Progenitor cell of endocrine pancreas (in vitro differentiated cells): ENCODE data around the gene PLA2G2F. TPM values are rescaled to one million over a fixed set of nuclear protein-coding genes. Genes with fewer than 3 reads are reported as not detected.

ENCODE experiments used
- DNase-seq: peaks from one replicate; pipeline ENCODE4 v3.0.0; 2021; ENCODE audit warnings: low spot score; ENCODE audit not compliant: unreplicated experiment
- H3K27ac Mint-ChIP-seq: 2 replicates; pipeline ENCODE4 v1.8.0; 2021; ENCODE audit warnings: mild to moderate bottlenecking, moderate library complexity, mixed read lengths
- H3K27me3 Mint-ChIP-seq: 2 replicates; pipeline ENCODE4 v1.8.0; 2021; ENCODE audit warnings: mixed read lengths
- H3K36me3 Mint-ChIP-seq: 2 replicates; pipeline ENCODE4 v1.8.0; 2022; ENCODE audit warnings: mixed read lengths; ENCODE audit not compliant: insufficient read depth
- H3K4me1 Mint-ChIP-seq: 2 replicates; pipeline ENCODE4 v1.8.0; 2021; ENCODE audit warnings: low read depth, mixed read lengths
- H3K4me3 Mint-ChIP-seq: 2 replicates; pipeline ENCODE4 v1.8.0; 2021; ENCODE audit warnings: low read depth, mild to moderate bottlenecking, moderate library complexity, mixed read lengths
- H3K9me3 Mint-ChIP-seq: 2 replicates; pipeline ENCODE4 v1.8.0; 2021; ENCODE audit warnings: low read depth, mixed read lengths
- CTCF ChIP-seq: fragments of 200-600 bp; sonication (generic); IDR thresholded peaks from one replicate; pipeline ENCODE4 v1.5.0; 2021; ENCODE audit warnings: antibody characterized with exemption, mild to moderate bottlenecking; ENCODE audit not compliant: unreplicated experiment
- total RNA-seq: library from RNA; stranded (reverse); gene quantifications from 2 replicates; pipeline ENCODE4 v1.2.1, GENCODE V29; 2021

PLA2G2F gene
- total RNA-seq, 1 donor from 2014 or later, result not detected

DNA sequence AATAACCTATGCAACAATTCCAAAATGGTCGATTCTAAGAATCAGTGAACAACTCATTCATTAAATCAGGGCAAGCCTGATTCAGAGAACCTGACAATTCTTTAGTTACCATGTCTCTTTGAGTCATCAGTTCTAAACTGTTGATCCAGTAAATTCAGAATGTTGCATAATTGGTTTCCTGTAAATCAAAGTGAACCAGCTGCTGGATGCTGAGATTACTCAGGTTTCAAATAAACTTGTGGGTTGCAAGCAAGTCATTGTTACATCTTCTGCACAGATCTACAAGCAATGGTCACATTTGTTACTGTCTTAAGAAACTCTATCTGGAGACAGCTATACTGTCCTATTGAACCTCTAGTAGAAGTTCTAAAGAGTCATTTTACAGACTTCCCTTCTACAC is 36.2 kb upstream of the PLA2G2F start:
- H3K4me3 Mint-ChIP-seq, result no peak overlapping the region
- H3K4me1 Mint-ChIP-seq, result no peaks in the 10 kb centered on the region
- no peaks in the 10 kb centered on the region for H3K36me3 Mint-ChIP-seq
- no peak for DNase-seq
- H3K27me3 Mint-ChIP-seq, result peaks cover 33% of the 10 kb centered on the region
- TF ChIP-seq CTCF, result no peak
- H3K27ac Mint-ChIP-seq, result no peak overlapping the region
- H3K9me3 Mint-ChIP-seq, result no peaks in the 10 kb centered on the region

DNA sequence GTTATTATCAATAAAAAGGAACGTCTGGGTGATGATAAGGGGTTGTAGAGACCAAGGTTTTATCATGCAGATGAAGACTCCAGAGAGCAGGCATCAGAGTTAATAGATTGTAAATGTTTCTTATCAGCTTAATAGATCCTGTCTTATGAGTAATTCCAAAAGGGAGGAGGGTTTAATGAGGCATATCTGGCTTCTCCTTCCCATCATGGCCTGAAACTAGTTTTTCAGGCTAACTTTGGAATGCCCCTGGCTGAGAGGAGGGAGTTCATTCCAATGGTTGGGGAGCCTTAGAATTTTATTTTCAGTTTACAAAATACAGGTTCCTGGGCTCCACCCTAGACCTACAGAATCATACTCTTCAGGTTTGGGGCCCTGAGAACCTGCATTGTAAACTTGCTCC is 33.3 kb upstream of the PLA2G2F start:
- Mint-ChIP-seq H3K4me1 (peaks cover 7% of the 10 kb centered on the region), H3K27ac (no peak overlapping the region), H3K4me3 (no peak overlapping the region), H3K36me3 (no peaks in the 10 kb centered on the region), H3K9me3 (no peaks in the 10 kb centered on the region), H3K27me3 (peaks cover 40% of the 10 kb centered on the region)
- DNase-seq, result no peak
- TF ChIP-seq CTCF, result no peak

GRCh38 chr1:20107351-20107750 is 31.8 kb upstream of the PLA2G2F start:
- no peak overlapping the region for H3K27ac Mint-ChIP-seq
- peaks cover 7% of the 10 kb centered on the region for H3K4me1 Mint-ChIP-seq
- no peaks in the 10 kb centered on the region for H3K36me3 Mint-ChIP-seq
- DNase-seq, result no peak
- TF ChIP-seq CTCF, result no peak
- peaks cover 33% of the 10 kb centered on the region for H3K27me3 Mint-ChIP-seq
- no peaks in the 10 kb centered on the region for H3K9me3 Mint-ChIP-seq
- H3K4me3 Mint-ChIP-seq, result no peak overlapping the region

GRCh38 chr1:20107796-20108195 is 31.3 kb upstream of the PLA2G2F start:
- DNase-seq, result no peak
- H3K36me3 Mint-ChIP-seq, result no peaks in the 10 kb centered on the region
- H3K9me3 Mint-ChIP-seq, result no peaks in the 10 kb centered on the region
- TF ChIP-seq CTCF, result no peak
- H3K4me3 Mint-ChIP-seq, result no peak overlapping the region
- no peak overlapping the region for H3K27ac Mint-ChIP-seq
- H3K4me1 Mint-ChIP-seq, result peaks cover 7% of the 10 kb centered on the region
- peaks cover 32% of the 10 kb centered on the region for H3K27me3 Mint-ChIP-seq

GRCh38 chr1:20108366-20109123 is 30.6 kb upstream of the PLA2G2F start:
- H3K4me3 Mint-ChIP-seq, result no peak overlapping the region
- H3K4me1 Mint-ChIP-seq, result peaks cover 9% of the 10 kb centered on the region
- peaks cover 33% of the 10 kb centered on the region for H3K27me3 Mint-ChIP-seq
- no peaks in the 10 kb centered on the region for H3K36me3 Mint-ChIP-seq
- no peak for TF ChIP-seq CTCF
- H3K27ac Mint-ChIP-seq, result no peak overlapping the region
- no peak for DNase-seq
- no peaks in the 10 kb centered on the region for H3K9me3 Mint-ChIP-seq
